ENCODE measurements around the gene COL11A1.
"Not testable (repeated sequence)": the region's sequence is repeated elsewhere in the genome, so short reads cannot be mapped to it uniquely, and the experiment has no call there.

The COL11A1 gene

DNA sequence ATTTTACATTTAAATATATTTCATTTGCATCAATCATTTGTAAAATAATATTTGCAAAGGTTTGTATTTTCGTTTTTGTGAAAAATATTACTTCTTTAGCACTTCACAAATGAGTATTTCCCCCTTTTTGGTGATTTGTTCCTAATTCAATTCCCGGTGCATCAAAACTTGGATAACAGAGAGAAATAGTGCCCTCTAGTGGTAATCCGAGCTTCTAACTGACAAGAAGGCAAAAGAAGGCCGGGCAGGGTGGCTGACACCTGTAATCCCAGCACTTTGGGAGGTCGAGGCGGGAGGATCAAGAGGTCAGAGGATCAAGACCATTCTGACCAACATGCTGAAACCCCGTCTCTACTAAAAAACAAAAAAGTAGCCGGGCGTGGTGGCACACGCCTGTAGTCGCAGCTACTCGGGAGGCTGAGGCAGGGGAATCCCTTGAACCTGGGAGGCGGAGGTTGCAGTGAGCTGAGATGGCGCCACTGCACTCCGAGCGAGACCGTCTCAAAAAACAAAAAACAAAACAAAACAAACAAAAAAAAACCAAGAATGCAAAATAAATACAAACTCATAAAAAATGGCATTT lies 137.7 kb downstream of the COL11A1 start:
- no peaks in the 10 kb centered on the region for H3K27me3 ChIP-seq (ENCODE audit: control insufficient read depth in 1 of 2, insufficient read depth in 2 of 2, low read length in 2 of 2)
- H3K9me3 ChIP-seq (ENCODE audit: low read length), result no peaks in the 10 kb centered on the region
- H3K4me3 ChIP-seq (ENCODE audit: low read depth in 1 of 2, low read length in 2 of 2), result no peak overlapping the region
- no peaks in the 10 kb centered on the region for H3K4me1 ChIP-seq (ENCODE audit: insufficient read depth, low read length)
- no peak overlapping the region for H3K9ac ChIP-seq (ENCODE audit: low read length)
- no peak overlapping the region for H3K27ac ChIP-seq (ENCODE audit: low read depth, low read length)
- H3K36me3 ChIP-seq (ENCODE audit: insufficient read depth, low read length), result no peaks in the 10 kb centered on the region

DNA sequence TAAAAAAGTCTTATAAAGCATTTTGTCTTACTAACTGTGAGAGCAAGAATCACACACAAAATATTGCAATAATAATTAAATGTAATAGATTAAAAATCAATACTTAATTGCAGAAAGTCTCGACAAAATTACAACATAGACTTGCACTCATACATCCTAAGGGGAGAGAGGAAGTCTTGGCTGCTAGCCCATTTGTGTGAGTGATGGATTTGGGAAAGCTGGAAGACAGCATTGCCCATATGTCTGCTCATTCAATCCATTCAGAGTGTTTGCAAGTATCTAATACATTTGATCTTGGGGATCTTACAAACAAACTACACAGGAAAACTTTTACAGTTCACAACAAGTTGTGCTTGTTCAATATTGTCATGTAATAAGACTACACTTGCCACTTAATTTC lies 140.5 kb downstream of the COL11A1 start:
- no peaks in the 10 kb centered on the region for H3K9me3 ChIP-seq (ENCODE audit: low read length)
- no peak overlapping the region for H3K9ac ChIP-seq (ENCODE audit: low read length)
- H3K4me1 ChIP-seq (ENCODE audit: insufficient read depth, low read length), result no peaks in the 10 kb centered on the region
- no peaks in the 10 kb centered on the region for H3K27me3 ChIP-seq (ENCODE audit: control insufficient read depth in 1 of 2, insufficient read depth in 2 of 2, low read length in 2 of 2)
- H3K27ac ChIP-seq (ENCODE audit: low read depth, low read length), result no peak overlapping the region
- H3K4me3 ChIP-seq (ENCODE audit: low read depth in 1 of 2, low read length in 2 of 2), result no peak overlapping the region
- no peaks in the 10 kb centered on the region for H3K36me3 ChIP-seq (ENCODE audit: insufficient read depth, low read length)

DNA sequence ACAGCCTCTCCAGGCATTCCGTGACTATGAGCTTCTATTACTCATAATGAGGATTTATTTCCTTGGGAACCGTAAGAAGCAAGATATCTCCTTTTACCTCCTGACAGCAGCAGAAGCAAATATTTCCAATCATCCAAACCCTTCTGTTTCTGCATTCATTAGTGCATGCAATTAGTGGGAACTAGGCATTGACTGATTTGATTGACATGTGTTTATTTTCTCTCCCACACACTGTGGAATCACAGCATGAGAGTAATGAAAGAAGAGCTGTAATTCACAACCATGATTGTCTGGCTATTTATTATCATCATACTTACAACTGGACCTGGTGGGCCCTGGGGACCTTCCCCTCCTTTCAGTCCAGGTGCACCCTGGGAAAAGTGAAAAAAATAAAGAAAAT lies 146.8 kb downstream of the COL11A1 start:
- H3K9me3 ChIP-seq (ENCODE audit: low read length), result no peaks in the 10 kb centered on the region
- H3K4me1 ChIP-seq (ENCODE audit: insufficient read depth, low read length), result no peaks in the 10 kb centered on the region
- H3K36me3 ChIP-seq (ENCODE audit: insufficient read depth, low read length), result no peaks in the 10 kb centered on the region
- H3K27me3 ChIP-seq (ENCODE audit: control insufficient read depth in 1 of 2, insufficient read depth in 2 of 2, low read length in 2 of 2), result no peaks in the 10 kb centered on the region
- no peak overlapping the region for H3K27ac ChIP-seq (ENCODE audit: low read depth, low read length)
- H3K4me3 ChIP-seq (ENCODE audit: low read depth in 1 of 2, low read length in 2 of 2), result no peak overlapping the region
- H3K9ac ChIP-seq (ENCODE audit: low read length), result no peak overlapping the region

DNA sequence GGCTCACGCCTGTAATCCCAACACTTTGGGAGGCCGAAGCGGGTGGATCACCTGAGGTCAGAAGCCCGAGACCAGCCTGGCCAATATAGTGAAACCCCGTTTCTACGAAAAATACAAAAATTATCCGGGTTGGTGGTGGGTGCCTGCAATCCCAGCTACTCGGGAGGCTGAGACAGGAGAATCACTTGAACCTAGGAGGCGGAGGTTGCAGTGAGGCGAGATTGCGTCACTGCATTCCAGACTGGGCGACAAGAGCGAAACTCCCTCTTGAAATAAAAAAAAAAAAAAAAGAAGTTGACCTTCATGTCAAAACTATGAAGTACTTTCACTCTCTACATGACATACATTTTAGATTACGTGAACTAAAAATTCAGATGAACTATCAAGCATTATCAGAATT lies 153.7 kb downstream of the COL11A1 start:
- Histone ChIP-seq H3K36me3 (ENCODE audit: insufficient read depth, low read length) (no peaks in the 10 kb centered on the region), H3K9ac (ENCODE audit: low read length) (no peak overlapping the region), H3K9me3 (ENCODE audit: low read length) (no peaks in the 10 kb centered on the region), H3K4me1 (ENCODE audit: insufficient read depth, low read length) (no peaks in the 10 kb centered on the region), H3K27ac (ENCODE audit: low read depth, low read length) (no peak overlapping the region), H3K4me3 (ENCODE audit: low read depth in 1 of 2, low read length in 2 of 2) (no peak overlapping the region), H3K27me3 (ENCODE audit: control insufficient read depth in 1 of 2, insufficient read depth in 2 of 2, low read length in 2 of 2) (no peaks in the 10 kb centered on the region)

DNA sequence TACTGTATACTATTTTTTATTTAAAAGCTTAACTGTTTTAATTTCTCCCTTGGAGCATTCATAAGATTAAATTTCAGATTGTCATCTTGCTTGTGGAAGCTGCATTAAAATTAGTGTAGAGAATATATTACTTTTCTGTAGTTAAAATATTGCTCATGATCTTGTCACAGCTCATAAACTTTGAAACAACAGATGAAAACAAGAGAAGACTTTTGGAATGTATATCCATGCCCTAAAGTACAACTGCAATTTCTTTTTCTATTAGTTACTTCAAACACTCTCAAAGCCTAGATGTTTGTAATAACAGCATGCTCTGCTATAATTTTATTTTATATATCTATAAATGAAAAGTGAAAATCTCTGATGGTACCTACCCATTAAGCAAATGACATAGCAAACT lies 155.9 kb downstream of the COL11A1 start:
- H3K9me3 ChIP-seq (ENCODE audit: low read length), result no peaks in the 10 kb centered on the region
- H3K9ac ChIP-seq (ENCODE audit: low read length), result no peak overlapping the region
- no peak overlapping the region for H3K27ac ChIP-seq (ENCODE audit: low read depth, low read length)
- H3K4me1 ChIP-seq (ENCODE audit: insufficient read depth, low read length), result no peaks in the 10 kb centered on the region
- no peak overlapping the region for H3K4me3 ChIP-seq (ENCODE audit: low read depth in 1 of 2, low read length in 2 of 2)
- no peaks in the 10 kb centered on the region for H3K27me3 ChIP-seq (ENCODE audit: control insufficient read depth in 1 of 2, insufficient read depth in 2 of 2, low read length in 2 of 2)
- no peaks in the 10 kb centered on the region for H3K36me3 ChIP-seq (ENCODE audit: insufficient read depth, low read length)

GRCh38 chr1:102942324-102942723 lies 166.0 kb downstream of the COL11A1 start:
- no peaks in the 10 kb centered on the region for H3K36me3 ChIP-seq (ENCODE audit: insufficient read depth, low read length)
- no peaks in the 10 kb centered on the region for H3K4me1 ChIP-seq (ENCODE audit: insufficient read depth, low read length)
- H3K9ac ChIP-seq (ENCODE audit: low read length), result no peak overlapping the region
- H3K4me3 ChIP-seq (ENCODE audit: low read depth in 1 of 2, low read length in 2 of 2), result no peak overlapping the region
- H3K27me3 ChIP-seq (ENCODE audit: control insufficient read depth in 1 of 2, insufficient read depth in 2 of 2, low read length in 2 of 2), result no peaks in the 10 kb centered on the region
- no peak overlapping the region for H3K27ac ChIP-seq (ENCODE audit: low read depth, low read length)
- H3K9me3 ChIP-seq (ENCODE audit: low read length), result no peaks in the 10 kb centered on the region

GRCh38 chr1:102941366-102941947 lies 166.9 kb downstream of the COL11A1 start:
- no peak overlapping the region for H3K9ac ChIP-seq (ENCODE audit: low read length)
- H3K9me3 ChIP-seq (ENCODE audit: low read length), result no peaks in the 10 kb centered on the region
- H3K27ac ChIP-seq (ENCODE audit: low read depth, low read length), result no peak overlapping the region
- no peaks in the 10 kb centered on the region for H3K36me3 ChIP-seq (ENCODE audit: insufficient read depth, low read length)
- no peak overlapping the region for H3K4me3 ChIP-seq (ENCODE audit: low read depth in 1 of 2, low read length in 2 of 2)
- no peaks in the 10 kb centered on the region for H3K27me3 ChIP-seq (ENCODE audit: control insufficient read depth in 1 of 2, insufficient read depth in 2 of 2, low read length in 2 of 2)
- H3K4me1 ChIP-seq (ENCODE audit: insufficient read depth, low read length), result no peaks in the 10 kb centered on the region

DNA sequence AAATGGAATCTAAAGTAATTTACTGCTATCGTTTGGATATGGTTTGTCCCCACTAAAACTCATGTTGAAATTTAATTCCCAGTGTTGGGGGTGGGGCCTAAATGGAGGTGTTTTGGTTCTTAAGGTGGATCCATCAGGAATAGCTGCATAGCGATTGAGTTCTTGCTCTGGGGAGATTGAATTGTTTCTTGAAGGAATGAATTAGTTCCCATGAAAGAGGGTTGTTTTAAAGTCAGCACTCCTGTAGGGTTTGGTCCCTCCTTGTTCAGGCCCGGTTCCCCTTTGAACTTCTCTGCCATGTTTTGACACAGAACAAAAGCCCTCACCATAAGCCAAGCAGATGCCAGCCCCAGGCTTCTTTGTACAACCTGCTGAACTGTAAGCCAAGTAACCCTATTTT lies 170.9 kb downstream of the COL11A1 start:
- no peaks in the 10 kb centered on the region for H3K9me3 ChIP-seq (ENCODE audit: low read length)
- no peaks in the 10 kb centered on the region for H3K27me3 ChIP-seq (ENCODE audit: control insufficient read depth in 1 of 2, insufficient read depth in 2 of 2, low read length in 2 of 2)
- H3K4me1 ChIP-seq (ENCODE audit: insufficient read depth, low read length), result no peaks in the 10 kb centered on the region
- no peak overlapping the region for H3K4me3 ChIP-seq (ENCODE audit: low read depth in 1 of 2, low read length in 2 of 2)
- no peak overlapping the region for H3K9ac ChIP-seq (ENCODE audit: low read length)
- H3K36me3 ChIP-seq (ENCODE audit: insufficient read depth, low read length), result no peaks in the 10 kb centered on the region
- H3K27ac ChIP-seq (ENCODE audit: low read depth, low read length), result no peak overlapping the region

DNA sequence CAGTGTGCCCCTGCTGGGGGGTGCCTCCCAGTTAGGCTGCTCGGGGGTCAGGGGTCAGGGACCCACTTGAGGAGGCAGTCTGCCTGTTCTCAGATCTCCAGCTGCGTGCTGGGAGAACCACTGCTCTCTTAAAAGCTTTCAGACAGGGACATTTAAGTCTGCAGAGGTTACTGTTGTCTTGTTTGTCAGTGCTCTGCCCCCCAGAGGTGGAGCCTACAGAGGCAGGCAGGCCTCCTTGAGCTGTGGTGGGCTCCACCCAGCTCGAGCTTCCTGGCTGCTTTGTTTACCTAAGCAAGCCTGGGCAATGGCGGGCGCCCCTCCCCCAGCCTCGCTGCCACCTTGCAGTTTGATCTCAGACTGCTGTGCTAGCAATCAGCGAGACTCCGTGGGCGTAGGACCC lies 175.0 kb downstream of the COL11A1 start:
- H3K9ac ChIP-seq (ENCODE audit: low read length); H3K27me3 ChIP-seq (ENCODE audit: control insufficient read depth in 1 of 2, insufficient read depth in 2 of 2, low read length in 2 of 2); H3K27ac ChIP-seq (ENCODE audit: low read depth, low read length); H3K4me3 ChIP-seq (ENCODE audit: low read depth in 1 of 2, low read length in 2 of 2); H3K4me1 ChIP-seq (ENCODE audit: insufficient read depth, low read length); H3K36me3 ChIP-seq (ENCODE audit: insufficient read depth, low read length); H3K9me3 ChIP-seq (ENCODE audit: low read length): not testable (repeated sequence)

- Histone ChIP-seq H3K27me3 (ENCODE audit: control insufficient read depth in 1 of 2, insufficient read depth in 2 of 2, low read length in 2 of 2) (no peaks in the 10 kb centered on the region), H3K9me3 (ENCODE audit: low read length) (no peaks in the 10 kb centered on the region), H3K4me3 (ENCODE audit: low read depth in 1 of 2, low read length in 2 of 2) (no peak overlapping the region), H3K36me3 (ENCODE audit: insufficient read depth, low read length) (no peaks in the 10 kb centered on the region), H3K27ac (ENCODE audit: low read depth, low read length) (no peak overlapping the region), H3K9ac (ENCODE audit: low read length) (no peak overlapping the region), H3K4me1 (ENCODE audit: insufficient read depth, low read length) (no peaks in the 10 kb centered on the region)
Measured at GRCh38 chr1:102919659-102920058, 188.7 kb downstream of the COL11A1 start.

- H3K9me3 ChIP-seq (ENCODE audit: low read length), result no peaks in the 10 kb centered on the region
- H3K4me3 ChIP-seq (ENCODE audit: low read depth in 1 of 2, low read length in 2 of 2), result no peak overlapping the region
- H3K36me3 ChIP-seq (ENCODE audit: insufficient read depth, low read length), result no peaks in the 10 kb centered on the region
- no peak overlapping the region for H3K9ac ChIP-seq (ENCODE audit: low read length)
- no peaks in the 10 kb centered on the region for H3K4me1 ChIP-seq (ENCODE audit: insufficient read depth, low read length)
- no peaks in the 10 kb centered on the region for H3K27me3 ChIP-seq (ENCODE audit: control insufficient read depth in 1 of 2, insufficient read depth in 2 of 2, low read length in 2 of 2)
- no peak overlapping the region for H3K27ac ChIP-seq (ENCODE audit: low read depth, low read length)
Measured at GRCh38 chr1:102901996-102902395, 206.3 kb downstream of the COL11A1 start.

DNA sequence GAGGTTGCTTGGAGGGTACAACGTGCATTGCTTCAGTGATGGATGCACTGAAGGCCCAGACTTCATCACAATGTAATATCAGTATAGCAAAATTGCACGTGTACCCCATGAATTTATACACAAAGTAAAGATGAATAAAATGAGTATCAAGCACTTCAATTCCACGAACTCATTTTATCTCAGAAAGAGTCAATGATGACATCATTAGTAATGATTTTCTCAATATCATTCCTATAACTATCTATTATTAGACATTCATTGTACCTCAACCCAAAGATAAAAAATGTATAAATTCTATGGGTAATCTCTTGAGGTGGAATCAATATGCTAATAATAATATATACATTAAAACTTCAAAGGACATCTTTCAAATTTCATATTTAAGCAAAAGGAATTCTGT lies 208.4 kb downstream of the COL11A1 start:
- no peaks in the 10 kb centered on the region for H3K27me3 ChIP-seq (ENCODE audit: control insufficient read depth in 1 of 2, insufficient read depth in 2 of 2, low read length in 2 of 2)
- no peak overlapping the region for H3K27ac ChIP-seq (ENCODE audit: low read depth, low read length)
- no peak overlapping the region for H3K4me3 ChIP-seq (ENCODE audit: low read depth in 1 of 2, low read length in 2 of 2)
- no peaks in the 10 kb centered on the region for H3K9me3 ChIP-seq (ENCODE audit: low read length)
- H3K4me1 ChIP-seq (ENCODE audit: insufficient read depth, low read length), result no peaks in the 10 kb centered on the region
- no peak overlapping the region for H3K9ac ChIP-seq (ENCODE audit: low read length)
- H3K36me3 ChIP-seq (ENCODE audit: insufficient read depth, low read length), result no peaks in the 10 kb centered on the region
